SK-N-MC (cell line): Measurements from ENCODE around the gene NVL.

Experiments used
- DNase-seq: peaks from one replicate; pipeline ENCODE4 v3.0.0-alpha.2; 2011; ENCODE audit warnings: low read depth, low spot score
- H3K27ac ChIP-seq: fragments of 200-600 bp; sonication (generic); 2 replicates; pipeline ENCODE4 v1.5.1; 2016; ENCODE audit warnings: mixed run types
- H3K36me3 ChIP-seq: fragments of 200-600 bp; sonication (generic); 2 replicates; pipeline ENCODE4 v1.6.1; 2017; ENCODE audit warnings: antibody characterized with exemption, low read length, mixed read lengths; ENCODE audit not compliant: insufficient read depth
- H3K4me3 ChIP-seq: fragments of 200-600 bp; sonication (generic); 2 replicates; pipeline ENCODE4 v1.5.1; 2016
- H3K9ac ChIP-seq: fragments of 200-600 bp; sonication (generic); 2 replicates; pipeline ENCODE4 v1.8.0; 2017; ENCODE audit warnings: mixed run types, mixed read lengths; ENCODE audit not compliant: insufficient read length
- H3K9me3 ChIP-seq: fragments of 200-600 bp; sonication (generic); 2 replicates; pipeline ENCODE4 v1.6.1; 2017; ENCODE audit warnings: low read depth, mild to moderate bottlenecking, antibody characterized with exemption, low read length, moderate library complexity, mixed read lengths
- EZH2 ChIP-seq: fragments of 200-600 bp; sonication (generic); IDR thresholded peaks from one replicate; pipeline ENCODE4 v1.6.1; 2017; ENCODE audit warnings: antibody characterized with exemption
- FOXP2 ChIP-seq: optimal IDR thresholded peaks from 2 replicates; pipeline ENCODE3; 2011; ENCODE audit warnings: mild to moderate bottlenecking, moderate library complexity; ENCODE audit not compliant: insufficient read depth; ENCODE audit errors: extremely low read length, control extremely low read depth
- POLR2AphosphoS5 ChIP-seq: IDR thresholded peaks from 2 replicates; pipeline ENCODE4 v1.6.1; 2012; ENCODE audit warnings: mild to moderate bottlenecking, low read depth, low read length, borderline replicate concordance

NVL gene

DNA sequence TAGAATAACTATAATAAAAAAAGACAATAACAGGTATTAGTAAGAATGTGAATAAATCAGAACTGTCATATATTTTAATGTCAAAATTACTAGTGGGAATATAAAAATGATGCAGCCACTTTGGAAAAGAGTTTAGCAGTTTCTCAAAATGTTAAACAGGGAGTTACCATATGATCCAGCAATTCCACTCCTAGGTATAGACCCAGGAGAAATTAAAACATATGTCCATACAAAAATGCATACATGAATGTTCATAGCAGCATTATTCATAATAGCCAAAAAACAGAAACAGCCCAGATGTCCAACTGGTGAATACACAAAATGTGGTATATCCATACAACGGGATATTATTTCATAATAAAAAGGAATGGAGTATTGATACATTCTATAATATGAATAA lies 71.6 kb downstream of the NVL start:
- TF ChIP-seq POLR2AphosphoS5 = no peak
- no peak for TF ChIP-seq FOXP2
- no peak for TF ChIP-seq EZH2
- Histone ChIP-seq H3K9me3 (no peaks in the 10 kb centered on the region), H3K4me3 (no peak overlapping the region), H3K27ac (no peak overlapping the region), H3K36me3 (peaks cover 29% of the 10 kb centered on the region), H3K9ac (no peak overlapping the region)
- no peak for DNase-seq

DNA sequence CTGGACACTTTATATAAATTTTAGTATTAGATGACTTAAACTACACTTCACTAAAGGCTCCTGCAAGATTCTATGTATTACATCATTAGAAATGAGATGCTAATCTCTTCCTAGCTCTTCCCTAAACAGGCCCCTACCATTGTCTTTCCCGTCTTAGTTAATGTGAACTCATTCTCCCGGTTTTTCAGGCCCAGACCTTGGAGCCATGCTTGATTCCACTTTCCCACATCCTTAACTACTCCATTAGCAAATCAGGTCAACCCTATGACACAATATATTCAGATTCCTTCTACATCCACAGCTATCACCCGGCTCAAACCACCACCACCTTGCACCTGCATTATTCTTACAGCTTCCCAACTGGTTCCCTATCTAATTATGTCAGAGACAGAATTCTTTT lies 73.3 kb downstream of the NVL start:
- H3K9ac ChIP-seq = no peak overlapping the region
- TF ChIP-seq FOXP2 (no peak), POLR2AphosphoS5 (no peak), EZH2 (no peak)
- no peak for DNase-seq
- no peaks in the 10 kb centered on the region for H3K9me3 ChIP-seq
- H3K36me3 ChIP-seq = peaks cover 25% of the 10 kb centered on the region
- H3K27ac ChIP-seq = no peak overlapping the region
- no peak overlapping the region for H3K4me3 ChIP-seq

DNA sequence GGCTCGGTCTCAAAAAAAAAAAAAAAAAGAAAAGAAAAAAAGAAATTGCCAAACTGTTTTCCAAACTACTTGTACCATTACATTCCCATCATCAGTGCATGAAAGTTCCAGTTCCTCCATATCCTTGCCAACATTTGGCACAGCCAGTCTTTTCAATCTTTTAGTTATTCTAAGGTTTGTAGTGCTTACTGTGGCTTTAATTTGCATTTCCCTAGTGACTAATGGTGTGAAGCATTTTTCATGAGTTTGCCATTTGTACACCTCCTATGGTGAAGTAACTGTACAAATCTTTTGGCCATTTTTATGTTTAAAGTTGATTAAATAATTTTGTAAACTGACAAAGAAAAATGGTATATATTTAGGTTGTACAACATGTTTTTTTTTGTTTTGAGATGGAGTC lies 76.3 kb downstream of the NVL start:
- H3K36me3 ChIP-seq = peaks cover 28% of the 10 kb centered on the region
- no peak overlapping the region for H3K4me3 ChIP-seq
- TF ChIP-seq FOXP2 (no peak), POLR2AphosphoS5 (no peak), EZH2 (no peak)
- H3K9ac ChIP-seq = no peak overlapping the region
- H3K9me3 ChIP-seq = no peaks in the 10 kb centered on the region
- DNase-seq = no peak
- no peak overlapping the region for H3K27ac ChIP-seq

DNA sequence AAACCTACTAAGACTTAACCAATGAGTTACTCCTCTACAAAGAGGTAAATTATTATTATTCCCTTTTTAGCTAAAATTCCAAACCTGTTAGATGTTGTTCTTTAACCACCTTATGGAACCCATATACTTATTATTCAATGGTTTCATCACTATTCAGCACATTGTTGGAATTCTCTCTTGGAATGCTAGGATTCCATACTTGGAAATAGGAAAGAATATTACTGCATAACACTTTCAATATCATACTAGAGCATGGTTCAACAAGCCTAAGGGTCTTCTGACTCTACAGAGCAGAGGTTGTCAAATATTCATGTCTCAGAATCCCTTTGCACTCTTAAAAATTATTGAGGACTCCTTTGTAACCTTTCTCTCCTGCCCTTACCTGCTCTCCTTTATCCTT lies 77.5 kb downstream of the NVL start:
- TF ChIP-seq EZH2 = no peak
- no peak for TF ChIP-seq FOXP2
- no peak for TF ChIP-seq POLR2AphosphoS5
- no peaks in the 10 kb centered on the region for H3K9me3 ChIP-seq
- no peak overlapping the region for H3K9ac ChIP-seq
- peaks cover 27% of the 10 kb centered on the region for H3K36me3 ChIP-seq
- no peak overlapping the region for H3K4me3 ChIP-seq
- no peak for DNase-seq
- H3K27ac ChIP-seq = no peak overlapping the region

DNA sequence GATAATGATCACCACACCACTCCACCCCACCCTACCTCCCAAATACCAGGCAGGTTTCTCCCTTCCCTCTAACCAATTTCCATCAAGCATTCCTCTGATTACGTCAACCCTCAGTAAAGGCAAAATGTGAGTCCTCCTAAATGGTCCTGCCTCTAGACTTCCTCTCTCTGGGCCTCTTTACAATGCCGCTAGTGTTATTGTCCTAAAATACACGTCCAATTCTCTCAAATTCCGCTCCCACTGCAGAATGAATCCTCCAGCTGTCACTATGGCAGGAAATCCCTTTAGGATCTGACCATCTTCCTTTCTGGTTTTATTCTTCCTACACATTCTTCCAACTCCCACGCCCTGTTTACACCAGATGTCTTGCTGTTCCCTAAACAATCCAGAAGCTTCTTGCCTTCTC lies 78.2 kb downstream of the NVL start:
- DNase-seq = no peak
- H3K9me3 ChIP-seq = no peaks in the 10 kb centered on the region
- no peak overlapping the region for H3K4me3 ChIP-seq
- no peak overlapping the region for H3K27ac ChIP-seq
- TF ChIP-seq POLR2AphosphoS5 (no peak), EZH2 (no peak), FOXP2 (no peak)
- peaks cover 29% of the 10 kb centered on the region for H3K36me3 ChIP-seq
- H3K9ac ChIP-seq = no peak overlapping the region

DNA sequence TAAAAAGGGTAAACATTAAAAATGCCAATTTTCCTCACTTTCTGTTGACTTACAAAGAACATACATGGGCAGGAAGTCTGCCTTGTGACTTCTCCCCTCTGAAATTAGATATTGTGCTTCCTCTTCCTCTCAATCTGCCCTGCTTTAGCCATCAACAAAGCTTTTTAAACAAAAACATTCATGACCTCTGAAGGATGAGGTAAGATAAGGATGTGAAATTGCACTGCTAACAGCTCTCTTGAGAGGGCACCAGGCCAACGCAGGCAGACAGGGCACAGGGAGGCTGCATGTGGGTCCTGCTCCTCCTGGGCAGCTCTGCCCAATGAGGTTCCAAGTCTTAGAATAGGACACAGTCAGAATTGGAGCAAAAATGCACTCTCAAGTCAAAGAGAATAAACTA lies 84.8 kb downstream of the NVL start:
- DNase-seq = no peak
- H3K9ac ChIP-seq = no peak overlapping the region
- peaks cover 29% of the 10 kb centered on the region; the same call in 1 of the 2 replicates for H3K36me3 ChIP-seq
- no peaks in the 10 kb centered on the region for H3K9me3 ChIP-seq
- H3K27ac ChIP-seq = no peak overlapping the region
- no peak overlapping the region for H3K4me3 ChIP-seq
- TF ChIP-seq POLR2AphosphoS5 (no peak), FOXP2 (no peak), EZH2 (no peak)

DNA sequence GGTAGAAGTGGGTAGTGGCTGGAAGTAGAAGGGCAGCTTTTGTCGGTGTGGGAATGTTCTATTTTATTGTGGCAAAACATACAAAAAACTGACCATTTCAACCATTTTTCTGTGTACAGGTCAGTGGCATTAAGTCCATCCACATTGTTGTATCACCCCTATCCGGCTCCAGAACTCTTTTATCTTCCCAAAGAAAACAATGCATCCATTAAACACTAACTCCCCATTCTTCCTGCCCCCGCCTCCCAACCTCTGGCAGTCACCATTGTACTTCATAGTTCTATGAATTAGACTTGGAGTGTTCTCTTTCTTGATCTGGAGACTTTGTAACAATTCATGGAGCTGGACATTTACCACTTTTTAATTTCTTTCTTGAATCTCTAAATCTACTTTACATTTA lies 91.2 kb downstream of the NVL start:
- H3K36me3 ChIP-seq = peaks cover 12% of the 10 kb centered on the region; the same call in 1 of the 2 replicates
- TF ChIP-seq EZH2 (no peak), POLR2AphosphoS5 (no peak), FOXP2 (no peak)
- H3K27ac ChIP-seq = no peak overlapping the region
- H3K4me3 ChIP-seq = no peak overlapping the region
- H3K9me3 ChIP-seq = no peaks in the 10 kb centered on the region
- no peak for DNase-seq
- no peak overlapping the region for H3K9ac ChIP-seq

DNA sequence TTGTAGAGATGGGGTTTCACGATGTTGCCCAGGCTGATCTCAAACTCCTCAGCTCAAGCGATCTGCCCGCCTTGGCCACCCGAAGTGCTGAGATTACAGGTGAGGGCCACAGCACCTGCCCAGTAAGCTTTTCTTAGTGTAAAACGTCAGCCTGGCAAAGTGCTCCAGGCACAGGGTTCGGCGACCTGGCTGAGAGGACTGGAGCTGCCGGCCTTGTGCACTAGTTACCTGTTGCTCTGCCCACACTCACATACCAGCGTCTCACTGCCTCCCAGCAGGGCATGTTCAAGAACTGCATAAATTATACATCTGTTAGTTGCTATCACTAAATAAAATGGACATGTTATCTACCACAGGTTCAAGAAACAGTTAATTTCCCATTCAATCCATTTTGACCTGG lies 91.8 kb downstream of the NVL start:
- H3K27ac ChIP-seq = no peak overlapping the region
- H3K9ac ChIP-seq = no peak overlapping the region
- no peaks in the 10 kb centered on the region for H3K9me3 ChIP-seq
- no peak for DNase-seq
- peaks cover 12% of the 10 kb centered on the region for H3K36me3 ChIP-seq
- TF ChIP-seq POLR2AphosphoS5 = no peak
- TF ChIP-seq FOXP2 = no peak
- no peak for TF ChIP-seq EZH2
- H3K4me3 ChIP-seq = no peak overlapping the region

DNA sequence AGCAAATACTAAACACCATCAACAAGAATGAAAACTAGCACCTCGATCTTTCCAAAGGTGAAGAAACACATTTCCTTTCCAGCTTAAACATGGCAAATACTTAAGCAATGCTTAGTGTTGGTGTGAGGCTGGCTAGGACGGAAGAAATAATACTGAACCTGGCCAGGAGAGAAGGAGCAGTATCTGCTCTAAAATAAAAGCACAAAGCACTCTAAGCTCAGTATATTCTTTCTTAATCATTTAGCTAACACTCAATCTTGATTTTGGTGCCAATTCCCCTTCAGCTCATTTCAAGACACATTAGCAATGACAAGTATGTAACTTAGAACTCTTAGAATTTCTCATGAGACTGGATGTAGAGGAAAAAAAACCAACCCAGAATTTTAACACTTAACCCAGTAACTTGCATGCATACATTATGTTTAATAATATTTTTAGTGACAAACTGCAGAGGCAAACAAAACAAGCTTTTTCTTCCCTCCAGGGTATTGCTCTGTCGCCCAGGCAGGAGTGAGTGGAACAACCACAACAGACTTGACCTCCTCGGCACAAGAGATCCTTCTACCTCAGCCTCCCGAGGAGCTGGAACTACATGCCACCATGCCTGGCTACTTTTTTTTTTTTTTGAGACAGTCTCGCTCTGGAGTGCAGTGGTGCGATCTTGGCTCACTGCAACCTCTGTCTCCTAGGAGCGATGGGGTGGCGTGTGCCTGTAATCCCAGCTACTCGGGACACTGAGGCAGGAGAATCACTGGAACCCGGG lies 92.7 kb downstream of the NVL start:
- TF ChIP-seq POLR2AphosphoS5 = no peak
- no peak for TF ChIP-seq EZH2
- no peak for TF ChIP-seq FOXP2
- no peak for DNase-seq
- Histone ChIP-seq H3K27ac (no peak overlapping the region), H3K36me3 (peaks cover 19% of the 10 kb centered on the region), H3K9ac (no peak overlapping the region), H3K4me3 (no peak overlapping the region), H3K9me3 (no peaks in the 10 kb centered on the region)
